ENCODE results near the gene DEFB113. TPM values are rescaled to one million over a fixed set of nuclear protein-coding genes. Genes with fewer than 3 reads are reported as not detected.

The DEFB113 gene
- total and polyA plus RNA-seq, 2 experiments from 2014 or later, result not detected

DNA sequence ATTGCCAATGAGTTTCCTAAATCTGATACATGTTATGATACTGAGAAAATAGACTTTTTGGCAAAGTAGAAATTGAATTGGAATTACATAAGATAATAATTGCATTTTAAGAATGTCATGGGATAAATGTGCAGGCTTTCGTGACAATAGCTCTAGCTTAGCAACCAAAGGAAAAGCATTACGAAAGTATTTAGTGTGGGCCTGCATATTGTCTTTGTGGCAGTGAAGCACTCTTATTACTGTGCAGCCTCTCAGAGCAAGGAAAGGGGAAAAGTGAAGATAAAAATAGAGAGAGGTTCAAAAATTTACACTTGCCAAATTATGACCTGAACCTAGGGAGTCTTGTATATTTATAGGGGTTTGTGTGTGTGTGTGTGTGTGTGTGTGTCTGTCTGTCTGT lies 12.6 kb upstream of the DEFB113 start:
- no peak overlapping the region for H3K27ac ChIP-seq (ENCODE audit: low read depth)
- Mint-ChIP-seq H3K27me3 (ENCODE audit: insufficient read depth, low read depth, poor library complexity) (no peaks in the 10 kb centered on the region), H3K9me3 (peaks cover 2% of the 10 kb centered on the region; the same call in 1 of the 3 replicates), H3K27ac (no peak overlapping the region), H3K36me3 (ENCODE audit: low read depth) (no peaks in the 10 kb centered on the region), H3K4me1 (peaks cover 9% of the 10 kb centered on the region; the same call in 2 of the 3 replicates), H3K4me3 (no peak overlapping the region)
- peaks cover 3% of the 10 kb centered on the region; the same call in 1 of the 2 replicates for H3K4me1 ChIP-seq (ENCODE audit: insufficient read depth)
- no peaks in the 10 kb centered on the region for H3F3A ChIP-seq (replicated peaks; ENCODE audit: low read depth)
- H4K20me1 ChIP-seq (replicated peaks; ENCODE audit: insufficient read depth), result no peaks in the 10 kb centered on the region
- DNase-seq (ENCODE audit: low spot score) (no peak), ATAC-seq (no peak)
- no peak overlapping the region for H3K4me3 ChIP-seq
- H3K27me3 ChIP-seq (ENCODE audit: insufficient read depth), result no peaks in the 10 kb centered on the region
- H3K9me2 ChIP-seq (ENCODE audit: insufficient read depth), result no peaks in the 10 kb centered on the region
- TF ChIP-seq POLR2AphosphoS5 (IDR thresholded peaks at IDR 0.05; ENCODE audit: low read depth), result no peak
- TF ChIP-seq ZNF331 (CRISPR knock-in tag; IDR thresholded peaks at IDR 0.05; ENCODE audit: low read depth), result no peak
- no peak for TF ChIP-seq EZH2 (IDR thresholded peaks at IDR 0.05; ENCODE audit: low read depth, unreplicated experiment)
- no peak for TF ChIP-seq CREB1 (CRISPR knock-in tag; IDR thresholded peaks at IDR 0.05; ENCODE audit: low read depth)
- TF ChIP-seq, protein P1, sequence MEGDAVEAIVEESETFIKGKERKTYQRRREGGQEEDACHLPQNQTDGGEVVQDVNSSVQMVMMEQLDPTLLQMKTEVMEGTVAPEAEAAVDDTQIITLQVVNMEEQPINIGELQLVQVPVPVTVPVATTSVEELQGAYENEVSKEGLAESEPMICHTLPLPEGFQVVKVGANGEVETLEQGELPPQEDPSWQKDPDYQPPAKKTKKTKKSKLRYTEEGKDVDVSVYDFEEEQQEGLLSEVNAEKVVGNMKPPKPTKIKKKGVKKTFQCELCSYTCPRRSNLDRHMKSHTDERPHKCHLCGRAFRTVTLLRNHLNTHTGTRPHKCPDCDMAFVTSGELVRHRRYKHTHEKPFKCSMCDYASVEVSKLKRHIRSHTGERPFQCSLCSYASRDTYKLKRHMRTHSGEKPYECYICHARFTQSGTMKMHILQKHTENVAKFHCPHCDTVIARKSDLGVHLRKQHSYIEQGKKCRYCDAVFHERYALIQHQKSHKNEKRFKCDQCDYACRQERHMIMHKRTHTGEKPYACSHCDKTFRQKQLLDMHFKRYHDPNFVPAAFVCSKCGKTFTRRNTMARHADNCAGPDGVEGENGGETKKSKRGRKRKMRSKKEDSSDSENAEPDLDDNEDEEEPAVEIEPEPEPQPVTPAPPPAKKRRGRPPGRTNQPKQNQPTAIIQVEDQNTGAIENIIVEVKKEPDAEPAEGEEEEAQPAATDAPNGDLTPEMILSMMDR (conservative IDR thresholded peaks at IDR 0.05; ENCODE audit: low read depth in 2 of 2), result no peak
- TF ChIP-seq ZNF114 (CRISPR knock-in tag; IDR thresholded peaks at IDR 0.05), result no peak
- TF ChIP-seq NANOG (IDR thresholded peaks at IDR 0.05; ENCODE audit: borderline replicate concordance), result no peak
- TF ChIP-seq, protein P2, sequence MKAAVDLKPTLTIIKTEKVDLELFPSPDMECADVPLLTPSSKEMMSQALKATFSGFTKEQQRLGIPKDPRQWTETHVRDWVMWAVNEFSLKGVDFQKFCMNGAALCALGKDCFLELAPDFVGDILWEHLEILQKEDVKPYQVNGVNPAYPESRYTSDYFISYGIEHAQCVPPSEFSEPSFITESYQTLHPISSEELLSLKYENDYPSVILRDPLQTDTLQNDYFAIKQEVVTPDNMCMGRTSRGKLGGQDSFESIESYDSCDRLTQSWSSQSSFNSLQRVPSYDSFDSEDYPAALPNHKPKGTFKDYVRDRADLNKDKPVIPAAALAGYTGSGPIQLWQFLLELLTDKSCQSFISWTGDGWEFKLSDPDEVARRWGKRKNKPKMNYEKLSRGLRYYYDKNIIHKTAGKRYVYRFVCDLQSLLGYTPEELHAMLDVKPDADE (IDR thresholded peaks at IDR 0.05), result no peak
- TF ChIP-seq, protein P3, sequence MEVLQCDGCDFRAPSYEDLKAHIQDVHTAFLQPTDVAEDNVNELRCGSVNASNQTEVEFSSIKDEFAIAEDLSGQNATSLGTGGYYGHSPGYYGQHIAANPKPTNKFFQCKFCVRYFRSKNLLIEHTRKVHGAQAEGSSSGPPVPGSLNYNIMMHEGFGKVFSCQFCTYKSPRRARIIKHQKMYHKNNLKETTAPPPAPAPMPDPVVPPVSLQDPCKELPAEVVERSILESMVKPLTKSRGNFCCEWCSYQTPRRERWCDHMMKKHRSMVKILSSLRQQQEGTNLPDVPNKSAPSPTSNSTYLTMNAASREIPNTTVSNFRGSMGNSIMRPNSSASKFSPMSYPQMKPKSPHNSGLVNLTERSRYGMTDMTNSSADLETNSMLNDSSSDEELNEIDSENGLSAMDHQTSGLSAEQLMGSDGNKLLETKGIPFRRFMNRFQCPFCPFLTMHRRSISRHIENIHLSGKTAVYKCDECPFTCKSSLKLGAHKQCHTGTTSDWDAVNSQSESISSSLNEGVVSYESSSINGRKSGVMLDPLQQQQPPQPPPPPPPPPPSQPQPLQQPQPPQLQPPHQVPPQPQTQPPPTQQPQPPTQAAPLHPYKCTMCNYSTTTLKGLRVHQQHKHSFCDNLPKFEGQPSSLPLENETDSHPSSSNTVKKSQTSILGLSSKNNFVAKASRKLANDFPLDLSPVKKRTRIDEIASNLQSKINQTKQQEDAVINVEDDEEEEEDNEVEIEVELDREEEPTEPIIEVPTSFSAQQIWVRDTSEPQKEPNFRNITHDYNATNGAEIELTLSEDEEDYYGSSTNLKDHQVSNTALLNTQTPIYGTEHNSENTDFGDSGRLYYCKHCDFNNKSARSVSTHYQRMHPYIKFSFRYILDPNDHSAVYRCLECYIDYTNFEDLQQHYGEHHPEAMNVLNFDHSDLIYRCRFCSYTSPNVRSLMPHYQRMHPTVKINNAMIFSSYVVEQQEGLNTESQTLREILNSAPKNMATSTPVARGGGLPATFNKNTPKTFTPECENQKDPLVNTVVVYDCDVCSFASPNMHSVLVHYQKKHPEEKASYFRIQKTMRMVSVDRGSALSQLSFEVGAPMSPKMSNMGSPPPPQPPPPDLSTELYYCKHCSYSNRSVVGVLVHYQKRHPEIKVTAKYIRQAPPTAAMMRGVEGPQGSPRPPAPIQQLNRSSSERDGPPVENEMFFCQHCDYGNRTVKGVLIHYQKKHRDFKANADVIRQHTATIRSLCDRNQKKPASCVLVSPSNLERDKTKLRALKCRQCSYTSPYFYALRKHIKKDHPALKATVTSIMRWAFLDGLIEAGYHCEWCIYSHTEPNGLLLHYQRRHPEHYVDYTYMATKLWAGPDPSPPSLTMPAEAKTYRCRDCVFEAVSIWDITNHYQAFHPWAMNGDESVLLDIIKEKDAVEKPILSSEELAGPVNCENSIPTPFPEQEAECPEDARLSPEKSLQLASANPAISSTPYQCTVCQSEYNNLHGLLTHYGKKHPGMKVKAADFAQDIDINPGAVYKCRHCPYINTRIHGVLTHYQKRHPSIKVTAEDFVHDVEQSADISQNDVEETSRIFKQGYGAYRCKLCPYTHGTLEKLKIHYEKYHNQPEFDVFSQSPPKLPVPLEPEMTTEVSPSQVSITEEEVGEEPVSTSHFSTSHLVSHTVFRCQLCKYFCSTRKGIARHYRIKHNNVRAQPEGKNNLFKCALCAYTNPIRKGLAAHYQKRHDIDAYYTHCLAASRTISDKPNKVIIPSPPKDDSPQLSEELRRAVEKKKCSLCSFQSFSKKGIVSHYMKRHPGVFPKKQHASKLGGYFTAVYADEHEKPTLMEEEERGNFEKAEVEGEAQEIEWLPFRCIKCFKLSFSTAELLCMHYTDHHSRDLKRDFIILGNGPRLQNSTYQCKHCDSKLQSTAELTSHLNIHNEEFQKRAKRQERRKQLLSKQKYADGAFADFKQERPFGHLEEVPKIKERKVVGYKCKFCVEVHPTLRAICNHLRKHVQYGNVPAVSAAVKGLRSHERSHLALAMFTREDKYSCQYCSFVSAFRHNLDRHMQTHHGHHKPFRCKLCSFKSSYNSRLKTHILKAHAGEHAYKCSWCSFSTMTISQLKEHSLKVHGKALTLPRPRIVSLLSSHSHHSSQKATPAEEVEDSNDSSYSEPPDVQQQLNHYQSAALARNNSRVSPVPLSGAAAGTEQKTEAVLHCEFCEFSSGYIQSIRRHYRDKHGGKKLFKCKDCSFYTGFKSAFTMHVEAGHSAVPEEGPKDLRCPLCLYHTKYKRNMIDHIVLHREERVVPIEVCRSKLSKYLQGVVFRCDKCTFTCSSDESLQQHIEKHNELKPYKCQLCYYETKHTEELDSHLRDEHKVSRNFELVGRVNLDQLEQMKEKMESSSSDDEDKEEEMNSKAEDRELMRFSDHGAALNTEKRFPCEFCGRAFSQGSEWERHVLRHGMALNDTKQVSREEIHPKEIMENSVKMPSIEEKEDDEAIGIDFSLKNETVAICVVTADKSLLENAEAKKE (CRISPR knock-in tag; IDR thresholded peaks at IDR 0.05), result no peak
- TF ChIP-seq EZH2phosphoT487 (IDR thresholded peaks at IDR 0.05; ENCODE audit: unreplicated experiment), result no peak
- TF ChIP-seq STAT1 (IDR thresholded peaks at IDR 0.05; ENCODE audit: unreplicated experiment), result no peak
- no peaks in the 10 kb centered on the region for H3K79me2 ChIP-seq (replicated peaks; ENCODE audit: insufficient read depth)
- no peaks in the 10 kb centered on the region for H3K36me3 ChIP-seq (ENCODE audit: insufficient read depth)
- no peak overlapping the region for H2AFZ ChIP-seq
- no peak overlapping the region for H3K4me2 ChIP-seq

Data from GM23338 (cell line).